Neuronal stem cell (in vitro differentiated cells): ENCODE measurements around the gene TMEM139.

Source experiments
- DNase-seq: peaks from one replicate; pipeline ENCODE4 v3.0.0-alpha.2; 2013; ENCODE audit warnings: low spot score
- H2AFZ ChIP-seq: one replicate; pipeline ENCODE4 v1.6.1; 2013; ENCODE audit warnings: mild to moderate bottlenecking, low read length, inconsistent platforms
- H2AK5ac ChIP-seq: 2 replicates; pipeline ENCODE4 v1.6.1; 2013; ENCODE audit warnings: low read depth, mild to moderate bottlenecking, inconsistent platforms, low read length, moderate library complexity, mixed read lengths
- H2BK120ac ChIP-seq: 2 replicates; pipeline ENCODE4 v1.6.1; 2013; ENCODE audit warnings: low read depth, mild to moderate bottlenecking, inconsistent platforms, low read length, moderate library complexity, mixed read lengths
- H2BK12ac ChIP-seq: one replicate; pipeline ENCODE4 v1.6.1; 2013; ENCODE audit warnings: low read length, inconsistent platforms
- H2BK15ac ChIP-seq: 2 replicates; pipeline ENCODE4 v1.6.1; 2013; ENCODE audit warnings: mild to moderate bottlenecking, low read length, inconsistent platforms, mixed read lengths
- H2BK5ac ChIP-seq: one replicate; pipeline ENCODE4 v1.6.1; 2013; ENCODE audit warnings: inconsistent platforms, mild to moderate bottlenecking, low read length, moderate library complexity
- H3K14ac ChIP-seq: one replicate; pipeline ENCODE4 v1.6.1; 2013; ENCODE audit warnings: low read length, inconsistent platforms
- H3K18ac ChIP-seq: 2 replicates; pipeline ENCODE4 v1.6.1; 2013; ENCODE audit warnings: low read length, inconsistent platforms
- H3K23ac ChIP-seq: 2 replicates; pipeline ENCODE4 v1.6.1; 2013; ENCODE audit warnings: low read depth, mild to moderate bottlenecking, mixed read lengths, low read length, inconsistent platforms; ENCODE audit not compliant: poor library complexity
- H3K27ac ChIP-seq: replicated peaks from 3 replicates; pipeline ENCODE4 v1.5.1; 2013; ENCODE audit warnings: low read length, inconsistent platforms
- H3K27me3 ChIP-seq, 3 experiments: 2 replicates each; pipeline ENCODE4 v1.6.1; 2013; ENCODE audit warnings: low read length in 3 of 3, mild to moderate bottlenecking in 2 of 3, inconsistent platforms in 1 of 3, low read depth in 1 of 3, mixed read lengths in 1 of 3, moderate library complexity in 1 of 3; ENCODE audit not compliant: control insufficient read depth in 3 of 3, insufficient read depth in 3 of 3
- H3K36me3 ChIP-seq, 2 donors: replicated peaks in 1 of 2; 2 replicates each; pipeline ENCODE4 v1.6.1; 2013; ENCODE audit warnings: low read length in 2 of 2; ENCODE audit not compliant: control insufficient read depth in 2 of 2, insufficient read depth in 2 of 2
- H3K4ac ChIP-seq: 2 replicates; pipeline ENCODE4 v1.6.1; 2013; ENCODE audit warnings: inconsistent platforms, mild to moderate bottlenecking, low read length, moderate library complexity
- H3K4me1 ChIP-seq, 2 donors: 1 replicate in 1 of 2; 2 replicates in 1 of 2; pipeline ENCODE4 v1.6.1; 2013; ENCODE audit warnings: low read length in 2 of 2, low read depth in 1 of 2; ENCODE audit not compliant: control insufficient read depth in 2 of 2, insufficient read depth in 1 of 2
- H3K4me2 ChIP-seq: one replicate; pipeline ENCODE4 v1.6.1; 2013; ENCODE audit warnings: mild to moderate bottlenecking, low read length, inconsistent platforms; ENCODE audit not compliant: insufficient read depth, poor library complexity, severe bottlenecking
- H3K4me3 ChIP-seq, 2 donors: 2 replicates each; pipeline ENCODE4 v1.5.1; 2013; ENCODE audit warnings: low read length in 2 of 2, mild to moderate bottlenecking in 2 of 2, inconsistent platforms in 1 of 2, moderate library complexity in 1 of 2
- H3K79me1 ChIP-seq: one replicate; pipeline ENCODE4 v1.6.1; 2013; ENCODE audit warnings: low read depth, mild to moderate bottlenecking, inconsistent platforms, low read length, moderate library complexity
- H3K9ac ChIP-seq: one replicate; pipeline ENCODE4 v1.6.1; 2013; ENCODE audit warnings: mild to moderate bottlenecking, low read depth, low read length, inconsistent platforms; ENCODE audit not compliant: poor library complexity
- H3K9me3 ChIP-seq, 2 donors: replicated peaks in 1 of 2; 2 replicates each; pipeline versions ENCODE3 to v1.6.1; 2013; ENCODE audit warnings: low read length in 2 of 2, mild to moderate bottlenecking in 2 of 2, inconsistent platforms in 1 of 2, low read depth in 1 of 2, mixed read lengths in 1 of 2, moderate library complexity in 1 of 2; ENCODE audit not compliant: control insufficient read depth in 2 of 2, insufficient read depth in 1 of 2
- H4K8ac ChIP-seq: one replicate; pipeline ENCODE4 v1.6.1; 2013; ENCODE audit warnings: low read depth, mild to moderate bottlenecking, inconsistent platforms, low read length, moderate library complexity
- H4K91ac ChIP-seq: one replicate; pipeline ENCODE4 v1.6.1; 2013; ENCODE audit warnings: low read length, low read depth, mild to moderate bottlenecking, inconsistent platforms; ENCODE audit not compliant: poor library complexity
- WGBS, 2 donors: extraction: QIAGEN DNeasy Blood & Tissue Kit; methylation state at CpG; one replicate each; pipeline ENCODE4 v1.1.7; 2013; ENCODE audit warnings: missing lambda C conversion rate in 2 of 2, mixed read lengths in 1 of 2; ENCODE audit not compliant: insufficient read length in 2 of 2, insufficient replicate concordance in 1 of 2; ENCODE audit errors: extremely low coverage in 2 of 2; 5-methylcytosine and 5-hydroxymethylcytosine counted together

Gene TMEM139

GRCh38 chr7:143252006-143252405 lies 32.8 kb upstream of the TMEM139 start:
- Histone ChIP-seq H3K18ac (no peak overlapping the region), H3K9ac (no peak overlapping the region), H2BK12ac (no peak overlapping the region), H2BK15ac (no peak overlapping the region), H3K23ac (no peak overlapping the region), H3K4me3 (no peak overlapping the region), H4K8ac (no peak overlapping the region), H2BK5ac (no peak overlapping the region), H3K4me2 (no peak overlapping the region), H2BK120ac (no peak overlapping the region), H3K9me3 (peaks cover 0 to 3% of the 10 kb centered on the region in 2 donors), H2AFZ (no peak overlapping the region), H3K4me1 (no peaks in the 10 kb centered on the region), H3K4ac (no peak overlapping the region), H3K27me3 (no peaks in the 10 kb centered on the region), H3K36me3 (peaks cover 0 to 2% of the 10 kb centered on the region in 2 donors), H4K91ac (no peak overlapping the region), H2AK5ac (no peak overlapping the region), H3K79me1 (no peaks in the 10 kb centered on the region), H3K14ac (no peak overlapping the region), H3K27ac (no peak overlapping the region)
- WGBS, 2 donors: no CpG with 5 or more reads among the region's 2 CpGs
- no peak for DNase-seq

- H3K79me1 ChIP-seq: no peaks in the 10 kb centered on the region
- no peak for DNase-seq
- H3K18ac ChIP-seq: no peak overlapping the region
- no peak overlapping the region for H3K9ac ChIP-seq
- no peak overlapping the region for H2BK12ac ChIP-seq
- no peak overlapping the region for H3K14ac ChIP-seq
- no peak overlapping the region for H3K23ac ChIP-seq
- no peak overlapping the region for H2BK120ac ChIP-seq
- no peak overlapping the region for H4K8ac ChIP-seq
- no peak overlapping the region for H3K27ac ChIP-seq
- no peak overlapping the region for H2BK5ac ChIP-seq
- no peak overlapping the region for H3K4ac ChIP-seq
- WGBS, 2 donors: no CpG with 5 or more reads among the region's 3 CpGs
- peaks cover 0 to 3% of the 10 kb centered on the region in 2 donors for H3K9me3 ChIP-seq
- no peaks in the 10 kb centered on the region for H3K4me1 ChIP-seq
- H3K36me3 ChIP-seq: no peaks in the 10 kb centered on the region
- no peak overlapping the region for H4K91ac ChIP-seq
- H3K27me3 ChIP-seq: no peaks in the 10 kb centered on the region
- H2BK15ac ChIP-seq: no peak overlapping the region
- H3K4me3 ChIP-seq: no peak overlapping the region
- no peak overlapping the region for H2AFZ ChIP-seq
- H3K4me2 ChIP-seq: no peak overlapping the region
- H2AK5ac ChIP-seq: no peak overlapping the region
Observed at GRCh38 chr7:143255564-143255963, 29.2 kb upstream of the TMEM139 start.

- DNase-seq: no peak
- no CpG with 5 or more reads among the region's 3 CpGs for WGBS, 2 donors
- Histone ChIP-seq H2AFZ (no peak overlapping the region), H3K4me3 (no peak overlapping the region), H3K4me2 (no peak overlapping the region), H2BK120ac (no peak overlapping the region), H3K4me1 (no peaks in the 10 kb centered on the region), H3K36me3 (no peaks in the 10 kb centered on the region), H2BK15ac (no peak overlapping the region), H3K27ac (no peak overlapping the region), H2AK5ac (no peak overlapping the region), H3K23ac (no peak overlapping the region), H3K14ac (no peak overlapping the region), H4K8ac (no peak overlapping the region), H4K91ac (no peak overlapping the region), H3K9ac (no peak overlapping the region), H3K4ac (no peak overlapping the region), H2BK12ac (no peak overlapping the region), H2BK5ac (no peak overlapping the region), H3K9me3 (peaks cover 0 to 3% of the 10 kb centered on the region in 2 donors), H3K18ac (no peak overlapping the region), H3K79me1 (no peaks in the 10 kb centered on the region), H3K27me3 (no peaks in the 10 kb centered on the region)
Observed at GRCh38 chr7:143256325-143256724, 28.4 kb upstream of the TMEM139 start.

GRCh38 chr7:143256932-143257331 lies 27.8 kb upstream of the TMEM139 start:
- H4K91ac ChIP-seq: no peak overlapping the region
- no peak overlapping the region for H3K4me2 ChIP-seq
- no peaks in the 10 kb centered on the region for H3K27me3 ChIP-seq
- no peak for DNase-seq
- no peak overlapping the region for H3K4ac ChIP-seq
- no peak overlapping the region for H3K14ac ChIP-seq
- no peak overlapping the region for H3K18ac ChIP-seq
- H2BK15ac ChIP-seq: no peak overlapping the region
- no CpG with 5 or more reads among the region's 4 CpGs for WGBS, 2 donors
- H2BK120ac ChIP-seq: no peak overlapping the region
- H2BK5ac ChIP-seq: no peak overlapping the region
- no peak overlapping the region for H4K8ac ChIP-seq
- H3K36me3 ChIP-seq: no peaks in the 10 kb centered on the region
- no peak overlapping the region for H2AK5ac ChIP-seq
- H3K9ac ChIP-seq: no peak overlapping the region
- no peak overlapping the region for H2AFZ ChIP-seq
- H3K4me1 ChIP-seq: no peaks in the 10 kb centered on the region
- no peak overlapping the region for H3K23ac ChIP-seq
- no peak overlapping the region for H3K27ac ChIP-seq
- H2BK12ac ChIP-seq: no peak overlapping the region
- no peak overlapping the region for H3K4me3 ChIP-seq
- H3K79me1 ChIP-seq: no peaks in the 10 kb centered on the region
- H3K9me3 ChIP-seq: peaks cover 0 to 3% of the 10 kb centered on the region in 2 donors
